Psoas muscle (tissue), 8 donors: ENCODE results near the gene TEX9. TPM values are rescaled to one million over a fixed set of nuclear protein-coding genes. Genes with fewer than 3 reads are reported as not detected.

ENCODE experiments used
- ATAC-seq, 4 donors: fragments of 200-7000 bp; cut with Tn5 transposase; one replicate each; pipeline ENCODE4 v1.9.1; 2020; ENCODE audit warnings: moderate library complexity in 3 of 4, mild to moderate bottlenecking in 2 of 4
- DNase-seq, 2 donors: peaks; one replicate each; pipeline ENCODE4 v3.0.0-alpha.2; 2020
- H3K27ac ChIP-seq: fragments of 200-600 bp; one replicate; pipeline ENCODE4 v1.8.0; 2022
- H3K27me3 ChIP-seq, 3 donors: fragments of 200-600 bp in 1 of 3; one replicate each; pipeline versions ENCODE4 v1.6.1 to v1.8.0; 2013 to 2022; ENCODE audit warnings: low read length in 2 of 3, mild to moderate bottlenecking in 2 of 3, moderate library complexity in 1 of 3; ENCODE audit not compliant: insufficient read depth in 3 of 3
- H3K36me3 ChIP-seq, 2 donors: fragments of 200-600 bp in 1 of 2; one replicate each; pipeline versions ENCODE4 v1.6.1 to v1.8.0; 2013 to 2022; ENCODE audit warnings: low read depth in 1 of 2, mild to moderate bottlenecking in 1 of 2, moderate library complexity in 1 of 2; ENCODE audit not compliant: insufficient read depth in 1 of 2
- H3K4me1 ChIP-seq: fragments of 200-600 bp; one replicate; pipeline ENCODE4 v1.8.0; 2022
- H3K4me3 ChIP-seq: fragments of 200-600 bp; one replicate; pipeline ENCODE4 v1.8.0; 2022; ENCODE audit warnings: mild to moderate bottlenecking
- H3K9me3 ChIP-seq: fragments of 200-600 bp; one replicate; pipeline ENCODE4 v1.8.0; 2022
- WGBS, 3 donors: extraction: QIAGEN DNeasy Blood & Tissue Kit; methylation state at CpG; one replicate each; pipeline versions ENCODE4 v1.1.6 to v1.1.7; 2013; 5-methylcytosine and 5-hydroxymethylcytosine counted together
- intact Hi-C, 2 donors: fragments of 100-400 bp; cut with DNase I; formaldehyde crosslinking; loops; one replicate each; pipeline versions ENCODE4 v1.11.0 to v1.14.2; 2022
- polyA plus RNA-seq, 3 donors: library from polyadenylated mRNA; stranded (reverse); fragments of 200-250 nt; gene quantifications; one replicate each; pipeline ENCODE4 v1.2.3, GENCODE V29; 2013
- total RNA-seq, 4 donors: library from RNA; stranded (reverse); fragmentation: NEBNext Ultra II Directional in 2 of 4; extraction: Animal tissue kit (Norgen Biotek cat#: 25700) in 2 of 4; gene quantifications; one replicate each; pipeline versions ENCODE4 v1.2.1 to v1.2.4, GENCODE V29; 2021 to 2023
- TF ChIP-seq, protein P1 (sequence below): fragments of 200-600 bp; IDR thresholded peaks from one replicate; pipeline ENCODE4 v1.8.0; 2022; ENCODE audit warnings: antibody characterized with exemption
- donor health status: healthy with polysubstance abuse.
- donor health status: DM: no; HTN: no; CAD: no; lungs with moderate emphysema.
- donor health status: Bipolar disorder and iron deficiency.
- donor health status: healthy.
- donor health status: DM: yes; HTN: yes; CAD: no.
- donor health status: DM: no; HTN: no; CAD: no.
- donor health status: DM: no; HTN: no; CAD: no.
- donor health status: DM: yes; HTN: yes; CAD: no.

The TEX9 gene
- total and polyA plus RNA-seq, 7 donors, result 0.09 to 0.73 (median 0.33) TPM; not detected in 1

GRCh38 chr15:56346414-56346813 is 18.8 kb upstream of the TEX9 start:
- 62 to 71% (median 69%) methylated on average over 3 of the region's 3 CpGs for WGBS, 3 donors
- no peaks in the 10 kb centered on the region for H3K9me3 ChIP-seq
- H3K27ac ChIP-seq, result no peak overlapping the region
- H3K36me3 ChIP-seq, result no peaks in the 10 kb centered on the region
- no peak for DNase-seq
- no peaks in the 10 kb centered on the region for H3K4me1 ChIP-seq
- intact Hi-C loops, result no loop called here
- H3K27me3 ChIP-seq, result no peaks in the 10 kb centered on the region
- TF ChIP-seq, protein P1, sequence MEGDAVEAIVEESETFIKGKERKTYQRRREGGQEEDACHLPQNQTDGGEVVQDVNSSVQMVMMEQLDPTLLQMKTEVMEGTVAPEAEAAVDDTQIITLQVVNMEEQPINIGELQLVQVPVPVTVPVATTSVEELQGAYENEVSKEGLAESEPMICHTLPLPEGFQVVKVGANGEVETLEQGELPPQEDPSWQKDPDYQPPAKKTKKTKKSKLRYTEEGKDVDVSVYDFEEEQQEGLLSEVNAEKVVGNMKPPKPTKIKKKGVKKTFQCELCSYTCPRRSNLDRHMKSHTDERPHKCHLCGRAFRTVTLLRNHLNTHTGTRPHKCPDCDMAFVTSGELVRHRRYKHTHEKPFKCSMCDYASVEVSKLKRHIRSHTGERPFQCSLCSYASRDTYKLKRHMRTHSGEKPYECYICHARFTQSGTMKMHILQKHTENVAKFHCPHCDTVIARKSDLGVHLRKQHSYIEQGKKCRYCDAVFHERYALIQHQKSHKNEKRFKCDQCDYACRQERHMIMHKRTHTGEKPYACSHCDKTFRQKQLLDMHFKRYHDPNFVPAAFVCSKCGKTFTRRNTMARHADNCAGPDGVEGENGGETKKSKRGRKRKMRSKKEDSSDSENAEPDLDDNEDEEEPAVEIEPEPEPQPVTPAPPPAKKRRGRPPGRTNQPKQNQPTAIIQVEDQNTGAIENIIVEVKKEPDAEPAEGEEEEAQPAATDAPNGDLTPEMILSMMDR, result no peak
- no peak overlapping the region for H3K4me3 ChIP-seq
- no peak for ATAC-seq

DNA sequence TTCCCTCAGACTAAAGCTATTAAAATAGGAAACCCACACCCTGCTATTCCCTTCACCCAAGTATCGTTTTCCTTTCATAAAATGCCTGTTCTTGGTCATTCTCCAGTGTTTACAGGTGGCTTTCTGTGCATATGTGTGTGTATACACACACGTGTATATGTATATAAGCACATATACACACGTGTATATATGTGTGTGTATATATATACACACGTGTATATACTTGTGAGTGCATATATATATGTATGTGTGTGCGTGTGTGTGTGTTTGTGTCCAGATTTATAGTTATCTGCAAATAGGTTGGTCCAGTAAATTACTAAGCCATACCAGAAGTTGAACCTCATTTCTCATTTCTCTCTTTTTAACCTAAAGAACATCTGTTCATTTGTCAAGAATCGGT is 15.7 kb upstream of the TEX9 start:
- no peaks in the 10 kb centered on the region for H3K4me1 ChIP-seq
- no peaks in the 10 kb centered on the region for H3K9me3 ChIP-seq
- WGBS, 3 donors, result 85 to 89% (median 86%) methylated on average over 6 of the region's 6 CpGs
- H3K27ac ChIP-seq, result no peak overlapping the region
- H3K36me3 ChIP-seq, result no peaks in the 10 kb centered on the region
- TF ChIP-seq, protein P1, result no peak
- ATAC-seq (no peak), DNase-seq (no peak)
- H3K27me3 ChIP-seq, result no peaks in the 10 kb centered on the region
- intact Hi-C loops, result no loop called here
- H3K4me3 ChIP-seq, result no peak overlapping the region

GRCh38 chr15:56351353-56351752 is 13.9 kb upstream of the TEX9 start:
- ATAC-seq, result no peak
- Histone ChIP-seq H3K4me3 (no peak overlapping the region), H3K27me3 (no peaks in the 10 kb centered on the region), H3K36me3 (no peaks in the 10 kb centered on the region), H3K9me3 (no peaks in the 10 kb centered on the region), H3K4me1 (no peaks in the 10 kb centered on the region), H3K27ac (no peak overlapping the region)
- TF ChIP-seq, protein P1, result no peak
- no peak for DNase-seq
- intact Hi-C loops, result no loop called here
- WGBS, 3 donors, result 30 to 41% (median 37%) methylated on average over 1 of the region's 1 CpG

DNA sequence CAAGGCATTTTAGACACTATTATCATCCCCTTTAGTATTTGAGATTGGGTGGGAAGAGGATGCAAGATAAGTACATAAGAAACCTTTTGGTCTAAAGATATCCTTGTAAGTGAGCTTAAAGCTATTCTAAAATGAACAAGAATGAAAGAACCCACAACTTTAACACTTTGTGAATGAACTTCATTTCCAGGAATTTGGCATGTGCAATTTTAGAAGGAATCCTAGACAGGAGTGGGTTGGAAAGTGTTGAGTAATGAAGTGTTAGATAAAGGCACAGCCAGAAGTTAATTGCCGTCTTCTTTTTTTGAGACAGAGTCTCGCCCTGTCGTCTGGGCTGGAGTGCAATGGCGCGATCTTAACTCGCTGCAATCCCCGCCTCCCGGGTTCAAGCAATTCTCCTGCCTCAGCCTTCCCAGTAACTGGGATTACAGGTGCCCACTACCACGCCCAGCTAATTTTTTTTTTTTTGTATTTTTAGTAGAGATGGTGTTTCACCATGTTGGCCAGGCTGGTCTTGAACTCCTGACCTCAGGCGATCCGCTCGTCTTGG is 13.2 kb upstream of the TEX9 start:
- intact Hi-C loops, result no loop called here
- Histone ChIP-seq H3K4me1 (no peaks in the 10 kb centered on the region), H3K4me3 (no peak overlapping the region), H3K27me3 (no peaks in the 10 kb centered on the region), H3K36me3 (no peaks in the 10 kb centered on the region), H3K27ac (no peak overlapping the region), H3K9me3 (no peaks in the 10 kb centered on the region)
- TF ChIP-seq, protein P1, result no peak
- ATAC-seq, result no peak
- 92 to 93% (median 92%) methylated on average over 12 of the region's 12 CpGs for WGBS, 3 donors
- no peak for DNase-seq

GRCh38 chr15:56353119-56353518 is 12.1 kb upstream of the TEX9 start:
- WGBS, 3 donors, result 59 to 75% (median 63%) methylated on average over 1 of the region's 1 CpG
- no peaks in the 10 kb centered on the region for H3K9me3 ChIP-seq
- H3K27ac ChIP-seq, result no peak overlapping the region
- no peaks in the 10 kb centered on the region for H3K36me3 ChIP-seq
- TF ChIP-seq, protein P1, result no peak
- no peaks in the 10 kb centered on the region for H3K4me1 ChIP-seq
- ATAC-seq (no peak), DNase-seq (no peak)
- H3K4me3 ChIP-seq, result no peak overlapping the region
- intact Hi-C loops, result no loop called here
- H3K27me3 ChIP-seq, result no peaks in the 10 kb centered on the region
